Transverse colon (tissue), 4 donors: ENCODE measurements around the gene POLR3K. TPM values are rescaled to one million over a fixed set of nuclear protein-coding genes. Genes with fewer than 3 reads are reported as not detected.
"Not testable (repeated sequence)": the region's sequence is repeated elsewhere in the genome, so short reads cannot be mapped to it uniquely, and the experiment has no call there.

Source experiments
- DNase-seq: peaks from one replicate; pipeline ENCODE4 v3.0.0-alpha.2; 2019
- H3K27ac ChIP-seq, 4 donors: fragments of 200-600 bp; sonication (generic); 2 replicates each; pipeline ENCODE4 v1.5.1; 2016 to 2018; ENCODE audit warnings: inconsistent platforms in 4 of 4
- H3K27me3 ChIP-seq: fragments of 200-600 bp; sonication (generic); 2 replicates; pipeline ENCODE4 v1.5.1; 2017; ENCODE audit warnings: inconsistent platforms
- H3K36me3 ChIP-seq, 4 donors: fragments of 200-600 bp; sonication (generic); 2 replicates each; pipeline ENCODE4 v1.5.1; 2017 to 2019; ENCODE audit warnings: inconsistent platforms in 4 of 4
- H3K4me1 ChIP-seq, 4 donors: fragments of 200-600 bp; sonication (generic); 2 replicates each; pipeline ENCODE4 v1.5.1; 2017 to 2020; ENCODE audit warnings: inconsistent platforms in 4 of 4
- H3K4me3 ChIP-seq, 4 donors: fragments of 200-600 bp; sonication (generic); 1 replicate in 1 of 4; 2 replicates in 3 of 4; pipeline versions ENCODE4 v1.5.1 to v1.6.1; 2017 to 2019; ENCODE audit warnings: inconsistent platforms in 4 of 4
- H3K9me3 ChIP-seq, 2 donors: fragments of 200-600 bp; sonication (generic); 2 replicates each; pipeline ENCODE4 v1.5.1; 2017 to 2019; ENCODE audit warnings: inconsistent platforms in 2 of 2
- EP300 ChIP-seq: sonication (generic); formaldehyde crosslinking; IDR thresholded peaks from one replicate; pipeline ENCODE4 v1.6.1; 2017; ENCODE audit warnings: antibody characterized with exemption, low read depth
- POLR2A ChIP-seq: fragments of 450-650 bp; IDR thresholded peaks from one replicate; pipeline ENCODE4 v1.6.1; 2016; ENCODE audit warnings: antibody characterized with exemption, mild to moderate bottlenecking, moderate library complexity
- POLR2AphosphoS5 ChIP-seq, 3 donors: sonication (generic); formaldehyde crosslinking; IDR thresholded peaks; one replicate each; pipeline ENCODE4 v1.6.1; 2016; ENCODE audit warnings: antibody characterized with exemption in 3 of 3
- WGBS, 2 donors: methylation state at CpG; one replicate each; pipeline ENCODE4 v1.1.5; 2018; ENCODE audit warnings: low coverage in 1 of 2; 5-methylcytosine and 5-hydroxymethylcytosine counted together
- in situ Hi-C, 4 donors: fragments of 200-750 bp; cut with MboI; loops; one replicate each; pipeline versions ENCODE4 v1.15.0 to v1.15.1; 2017; ENCODE audit warnings: low sequenced_read_pairs in 3 of 4, low pct_ligation_motif_present in 1 of 4, low pct_unique_long_range_greater_than_20kb in 1 of 4
- intact Hi-C: fragments of 100-400 bp; cut with DNase I; formaldehyde crosslinking; loops from one replicate; pipeline ENCODE4 v1.15.1; 2023; ENCODE audit warnings: low total_unique reads
- total RNA-seq, 4 donors: library from RNA; depleted of rRNA; stranded (reverse); fragments of >200 nt; gene quantifications; one replicate each; pipeline ENCODE4 v1.1.0, GENCODE V29; 2016
- TF ChIP-seq, protein P1 (sequence below), 5 experiments: fragments of 200-600 bp in 3 of 5; fragments of 450-650 bp in 2 of 5; sonication (generic) in 3 of 5; IDR thresholded peaks; 1 replicate in 2 of 5; 2 replicates in 3 of 5; pipeline ENCODE4 v1.5.1; 2016 to 2017; ENCODE audit warnings: antibody characterized with exemption in 5 of 5, inconsistent platforms in 3 of 5, mild to moderate bottlenecking in 2 of 5, moderate library complexity in 1 of 5

POLR3K gene
- total RNA-seq, 4 donors from 2014 or later, result 4.6 to 12.7 (median 5.2) TPM; not detected in 1

DNA sequence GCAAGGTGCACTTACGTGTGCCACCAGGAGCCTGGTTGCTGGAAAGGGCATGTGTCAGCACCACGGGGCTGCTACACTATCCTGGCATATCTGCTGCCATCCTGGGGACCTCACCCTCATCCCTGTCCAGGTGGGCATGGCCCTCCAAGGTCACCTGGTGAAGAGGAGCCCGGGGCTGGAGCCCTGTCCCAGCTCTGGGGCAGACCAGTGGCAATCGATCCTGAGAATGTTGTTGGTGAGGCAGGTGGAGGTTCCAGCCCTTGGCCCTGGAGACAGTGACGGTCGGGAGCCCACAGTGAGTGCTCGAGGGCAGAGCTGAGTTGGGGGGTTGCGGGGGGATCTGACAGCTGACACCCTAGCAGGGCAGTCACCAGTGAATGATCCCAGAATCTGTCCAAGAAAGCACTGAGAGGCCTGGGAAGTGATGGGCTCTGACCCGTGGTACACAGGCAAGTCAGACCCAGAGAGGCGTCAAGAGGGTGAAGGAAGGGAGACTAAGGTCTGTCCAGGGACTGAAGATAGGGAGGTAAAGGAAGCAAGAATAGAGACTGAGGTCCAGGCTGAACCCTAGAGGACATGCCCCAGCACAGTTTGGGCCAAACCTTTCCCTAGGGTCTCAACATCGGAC, 17.6 kb downstream of the POLR3K start:
- intact Hi-C loops (no loop called here), in situ Hi-C loops (no loop called here)
- H3K27ac ChIP-seq, result no peak overlapping the region
- TF ChIP-seq POLR2AphosphoS5 (IDR thresholded peaks at IDR 0.05) (no peak), POLR2A (no peak), EP300 (no peak)
- TF ChIP-seq, protein P1, sequence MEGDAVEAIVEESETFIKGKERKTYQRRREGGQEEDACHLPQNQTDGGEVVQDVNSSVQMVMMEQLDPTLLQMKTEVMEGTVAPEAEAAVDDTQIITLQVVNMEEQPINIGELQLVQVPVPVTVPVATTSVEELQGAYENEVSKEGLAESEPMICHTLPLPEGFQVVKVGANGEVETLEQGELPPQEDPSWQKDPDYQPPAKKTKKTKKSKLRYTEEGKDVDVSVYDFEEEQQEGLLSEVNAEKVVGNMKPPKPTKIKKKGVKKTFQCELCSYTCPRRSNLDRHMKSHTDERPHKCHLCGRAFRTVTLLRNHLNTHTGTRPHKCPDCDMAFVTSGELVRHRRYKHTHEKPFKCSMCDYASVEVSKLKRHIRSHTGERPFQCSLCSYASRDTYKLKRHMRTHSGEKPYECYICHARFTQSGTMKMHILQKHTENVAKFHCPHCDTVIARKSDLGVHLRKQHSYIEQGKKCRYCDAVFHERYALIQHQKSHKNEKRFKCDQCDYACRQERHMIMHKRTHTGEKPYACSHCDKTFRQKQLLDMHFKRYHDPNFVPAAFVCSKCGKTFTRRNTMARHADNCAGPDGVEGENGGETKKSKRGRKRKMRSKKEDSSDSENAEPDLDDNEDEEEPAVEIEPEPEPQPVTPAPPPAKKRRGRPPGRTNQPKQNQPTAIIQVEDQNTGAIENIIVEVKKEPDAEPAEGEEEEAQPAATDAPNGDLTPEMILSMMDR (IDR thresholded peaks at IDR 0.05), result no peak
- DNase-seq, result no peak
- H3K4me1 ChIP-seq, result peaks cover 0 to 13% (median 4%) of the 10 kb centered on the region in 4 donors
- no peaks in the 10 kb centered on the region for H3K27me3 ChIP-seq
- 71 to 92% methylated on average over 6 to 11 of the region's 11 CpGs for WGBS, 2 donors
- no peak overlapping the region for H3K4me3 ChIP-seq
- H3K9me3 ChIP-seq, result no peaks in the 10 kb centered on the region
- no peaks in the 10 kb centered on the region for H3K36me3 ChIP-seq

GRCh38 chr16:35011-35677, 18.3 kb downstream of the POLR3K start:
- no peak for DNase-seq
- Histone ChIP-seq H3K36me3 (no peaks in the 10 kb centered on the region), H3K9me3 (no peaks in the 10 kb centered on the region), H3K4me1 (peaks cover 0 to 13% (median 4%) of the 10 kb centered on the region in 4 donors), H3K4me3 (no peak overlapping the region), H3K27ac (peak overlapping the region in 1 of 4 donors; percentile 29), H3K27me3 (no peaks in the 10 kb centered on the region)
- TF ChIP-seq POLR2A, result no peak
- TF ChIP-seq, protein P1 (IDR thresholded peaks at IDR 0.05), result no peak
- TF ChIP-seq POLR2AphosphoS5 (IDR thresholded peaks at IDR 0.05), result no peak
- TF ChIP-seq EP300, result no peak
- intact Hi-C loops, result no loop called here
- WGBS, 2 donors, result 86% methylated on average over 17 of the region's 17 CpGs; no CpG with 5 or more reads in 1 of the 2 donors
- in situ Hi-C loops, result no loop called here

DNA sequence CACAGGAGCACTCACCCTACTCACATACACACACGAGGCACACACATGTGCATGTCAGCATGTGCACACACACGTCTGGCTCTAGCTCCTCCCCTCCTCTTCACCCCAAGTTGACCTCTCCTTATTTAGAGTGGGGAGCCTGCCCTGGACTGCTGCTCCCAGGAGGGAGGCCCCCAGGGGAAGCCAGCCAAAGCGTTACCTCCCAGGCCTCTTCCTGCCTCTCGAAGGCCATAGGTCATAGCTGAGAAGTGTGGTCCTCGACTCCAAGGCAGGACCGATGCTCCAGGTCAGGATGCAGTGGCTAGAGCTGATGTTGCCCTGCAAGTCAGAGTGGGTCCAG, 18.8 kb downstream of the POLR3K start:
- TF ChIP-seq POLR2AphosphoS5 (IDR thresholded peaks at IDR 0.05), result no peak
- no peak for TF ChIP-seq POLR2A
- TF ChIP-seq, protein P1 (IDR thresholded peaks at IDR 0.05), result no peak
- 49% methylated on average over 6 of the region's 6 CpGs; no CpG with 5 or more reads in 1 of the 2 donors for WGBS, 2 donors
- H3K4me3 ChIP-seq, result no peak overlapping the region
- intact Hi-C loops, result no loop called here
- H3K27ac ChIP-seq, result peak overlapping the region in 1 of 4 donors; percentile 29
- no peaks in the 10 kb centered on the region for H3K36me3 ChIP-seq
- DNase-seq, result no peak
- H3K4me1 ChIP-seq, result peaks cover 0 to 13% (median 4%) of the 10 kb centered on the region in 4 donors
- no peaks in the 10 kb centered on the region for H3K9me3 ChIP-seq
- in situ Hi-C loops, result no loop called here
- no peaks in the 10 kb centered on the region for H3K27me3 ChIP-seq

DNA sequence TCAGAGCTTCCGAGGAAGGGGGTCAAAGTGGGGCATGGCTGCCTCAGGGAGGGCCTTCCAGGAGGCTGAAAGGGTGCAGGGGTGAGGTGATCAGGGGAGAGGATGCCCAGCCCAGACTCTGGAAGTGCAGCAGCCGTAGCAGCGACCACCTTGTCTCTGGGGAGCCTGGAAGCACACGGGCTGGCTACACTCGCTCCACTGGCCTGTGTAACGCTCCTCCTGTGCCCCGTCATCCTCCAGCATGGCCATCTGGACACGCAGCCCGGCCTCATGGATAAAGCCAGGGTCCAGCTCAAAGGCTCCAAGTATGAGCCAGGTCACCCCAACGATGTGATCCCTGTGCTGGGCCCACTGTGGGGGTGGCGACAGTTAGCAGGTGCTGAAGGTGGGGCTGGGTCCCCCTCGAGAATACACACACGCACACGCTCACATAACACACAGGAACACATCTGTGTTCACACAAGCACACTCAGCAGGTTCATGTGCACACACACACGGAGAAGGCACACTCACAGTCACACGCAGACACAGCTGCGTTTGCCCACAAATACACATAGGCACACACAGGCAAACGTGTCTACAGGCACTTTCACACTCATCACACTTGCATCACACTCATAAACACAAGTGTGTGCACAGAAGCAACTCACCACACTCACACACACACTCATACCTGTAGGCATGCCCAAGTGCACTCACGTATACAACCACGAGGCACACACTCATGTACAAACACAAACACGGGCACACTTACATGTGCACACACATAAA, 19.3 kb downstream of the POLR3K start:
- no peak for DNase-seq
- Histone ChIP-seq H3K4me1 (peaks cover 0 to 8% (median 3%) of the 10 kb centered on the region in 4 donors), H3K36me3 (no peaks in the 10 kb centered on the region), H3K4me3 (no peak overlapping the region), H3K27ac (no peak overlapping the region), H3K27me3 (no peaks in the 10 kb centered on the region), H3K9me3 (no peaks in the 10 kb centered on the region)
- 66 to 80% methylated on average over 4 to 21 of the region's 21 CpGs for WGBS, 2 donors
- in situ Hi-C loops, result no loop called here
- TF ChIP-seq POLR2AphosphoS5 (IDR thresholded peaks at IDR 0.05), result no peak
- TF ChIP-seq POLR2A, result no peak
- TF ChIP-seq, protein P1 (IDR thresholded peaks at IDR 0.05), result no peak
- TF ChIP-seq EP300, result no peak
- intact Hi-C loops, result no loop called here

DNA sequence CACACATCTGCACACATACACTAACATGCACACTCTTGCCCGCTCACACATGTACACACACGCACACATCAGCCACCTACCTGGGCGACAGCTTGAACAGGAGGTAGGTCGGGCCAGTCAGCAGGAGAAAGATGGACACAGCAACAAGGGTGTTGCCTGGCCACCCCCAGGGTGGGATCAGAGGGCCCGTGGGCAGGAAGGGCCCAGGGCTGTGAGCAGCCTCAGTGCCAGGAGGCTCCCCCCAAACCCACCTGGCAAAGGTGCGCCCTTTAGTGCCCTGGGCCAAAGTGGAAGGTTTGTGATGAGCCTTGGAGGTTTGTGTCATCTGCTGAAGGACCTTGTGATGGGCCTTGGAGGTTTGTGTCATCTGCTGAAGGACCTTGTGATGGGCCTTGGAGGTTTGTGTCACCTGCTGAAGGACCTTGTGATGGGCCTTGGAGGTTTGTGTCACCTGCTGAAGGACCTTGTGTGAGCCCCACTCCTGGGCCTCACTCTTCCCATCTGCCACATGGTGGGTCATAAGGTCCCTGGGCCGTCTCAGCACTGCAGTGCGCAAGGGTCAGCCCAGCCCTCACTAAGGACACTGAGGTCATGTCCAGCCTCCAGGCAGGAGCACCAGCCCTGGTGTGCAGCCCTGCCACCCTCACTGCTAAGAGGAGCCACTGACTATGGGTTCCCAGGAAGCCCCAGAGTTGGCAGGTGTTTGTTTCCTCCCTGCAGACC, 20.1 kb downstream of the POLR3K start:
- intact Hi-C loops, H3K4me1 ChIP-seq, H3K36me3 ChIP-seq, DNase-seq, H3K4me3 ChIP-seq, H3K27me3 ChIP-seq, H3K9me3 ChIP-seq, H3K27ac ChIP-seq, in situ Hi-C loops: not testable (repeated sequence)
- WGBS, 2 donors, result 85% methylated on average over 4 of the region's 8 CpGs; no CpG with 5 or more reads in 1 of the 2 donors

DNA sequence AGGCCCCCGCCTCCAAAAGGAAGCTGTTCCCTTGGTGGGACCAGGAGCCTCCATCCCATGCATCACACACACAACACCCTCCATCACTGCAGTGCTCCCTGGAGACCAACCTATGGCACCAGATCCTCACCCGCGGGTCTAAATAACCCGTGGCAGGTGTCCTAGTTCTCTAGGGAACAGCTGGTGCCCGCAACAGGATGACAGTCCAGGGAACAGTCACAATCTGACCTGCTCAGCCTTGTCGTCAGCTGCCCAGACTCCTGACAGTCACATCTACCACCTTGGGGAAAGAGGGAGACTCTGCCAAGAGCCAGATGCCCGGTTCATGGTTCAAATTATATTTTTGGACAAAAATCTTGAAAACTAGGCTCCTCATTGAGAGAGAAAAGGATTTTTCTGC, 22.8 kb downstream of the POLR3K start:
- H3K36me3 ChIP-seq, H3K9me3 ChIP-seq, in situ Hi-C loops, intact Hi-C loops, H3K4me3 ChIP-seq, H3K27ac ChIP-seq, H3K4me1 ChIP-seq, DNase-seq, H3K27me3 ChIP-seq: not testable (repeated sequence)
- 75% methylated on average over 1 of the region's 7 CpGs; no CpG with 5 or more reads in 1 of the 2 donors for WGBS, 2 donors
